OCI-LY3 (cell line): ENCODE measurements around the gene POLD4.

Experiments used
- H2AFZ ChIP-seq: fragments of 200-600, 300-600 bp; shearing (Covaris generic); 2 replicates; pipeline ENCODE4 v1.6.0; 2014; ENCODE audit warnings: antibody characterized with exemption, low read depth, low read length
- H3K27ac ChIP-seq: fragments of 200-600, 300-600 bp; sonication (generic); 2 replicates; pipeline ENCODE4 v1.5.1; 2014; ENCODE audit warnings: mild to moderate bottlenecking, low read length, moderate library complexity, mixed read lengths
- H3K27me3 ChIP-seq: fragments of 200-600, 300-600 bp; sonication (generic); 2 replicates; pipeline ENCODE4 v1.6.1; 2014; ENCODE audit warnings: low read depth, low read length, mixed read lengths
- H3K36me3 ChIP-seq: fragments of 200-600, 300-600 bp; sonication (generic); replicated peaks from 2 replicates; pipeline ENCODE3; 2014; ENCODE audit warnings: low read depth, low read length, mixed read lengths
- H3K4me1 ChIP-seq: fragments of 300-600, 200-600 bp; sonication (generic); 2 replicates; pipeline ENCODE4 v1.6.1; 2014; ENCODE audit warnings: low read length, mixed read lengths
- H3K4me2 ChIP-seq: fragments of 200-600, 300-600 bp; sonication (generic); 2 replicates; pipeline ENCODE4 v1.6.1; 2014; ENCODE audit warnings: low read length, mixed read lengths
- H3K4me3 ChIP-seq: fragments of 300-600, 200-600 bp; sonication (generic); 2 replicates; pipeline ENCODE4 v1.5.1; 2014; ENCODE audit warnings: antibody characterized with exemption, mild to moderate bottlenecking, low read length, moderate library complexity
- H3K79me2 ChIP-seq: fragments of 300-600, 200-600 bp; shearing (Covaris generic); 2 replicates; pipeline ENCODE4 v1.6.1; 2014; ENCODE audit warnings: mild to moderate bottlenecking, low read length, mixed read lengths
- H3K9ac ChIP-seq: fragments of 300-600, 200-600 bp; shearing (Covaris generic); 2 replicates; pipeline ENCODE4 v1.6.0; 2014; ENCODE audit warnings: mild to moderate bottlenecking, low read length, moderate library complexity
- H3K9me3 ChIP-seq: fragments of 200-600, 300-600 bp; shearing (Covaris generic); 2 replicates; pipeline ENCODE4 v1.6.1; 2014; ENCODE audit warnings: low read length, mixed read lengths; ENCODE audit not compliant: insufficient read depth
- H4K20me1 ChIP-seq: fragments of 200-600, 300-600 bp; sonication (generic); 2 replicates; pipeline ENCODE4 v1.6.1; 2016; ENCODE audit warnings: low read length, mixed read lengths; ENCODE audit not compliant: insufficient read depth
- CTCF ChIP-seq: fragments of 200-600, 300-600 bp; sonication (generic); IDR thresholded peaks from 2 replicates; pipeline ENCODE4 v1.5.1; 2014; ENCODE audit warnings: antibody characterized with exemption, low read length, low read depth
- EZH2phosphoT487 ChIP-seq: fragments of 200-600 bp; shearing (Covaris generic); IDR thresholded peaks from 2 replicates; pipeline ENCODE4 v1.6.1; 2018; ENCODE audit warnings: antibody characterized with exemption, mixed run types, low read depth

POLD4 gene

GRCh38 chr11:67397986-67398660, 44.8 kb upstream of the POLD4 start:
- Histone ChIP-seq H4K20me1 (peaks cover 11% of the 10 kb centered on the region; the same call in 1 of the 2 replicates), H3K27ac (no peak overlapping the region), H3K79me2 (peaks cover 21% of the 10 kb centered on the region), H3K4me3 (no peak overlapping the region), H3K4me1 (peaks cover 21% of the 10 kb centered on the region), H3K27me3 (no peaks in the 10 kb centered on the region), H3K9ac (no peak overlapping the region), H3K36me3 (peaks cover 53% of the 10 kb centered on the region), H3K4me2 (no peak overlapping the region), H3K9me3 (no peaks in the 10 kb centered on the region), H2AFZ (no peak overlapping the region)
- TF ChIP-seq CTCF (no peak), EZH2phosphoT487 (no peak)

- H3K27ac ChIP-seq, result no peak overlapping the region
- no peaks in the 10 kb centered on the region for H3K9me3 ChIP-seq
- peaks cover 11% of the 10 kb centered on the region; the same call in 1 of the 2 replicates for H4K20me1 ChIP-seq
- peaks cover 53% of the 10 kb centered on the region for H3K36me3 ChIP-seq
- no peak overlapping the region for H3K4me3 ChIP-seq
- peaks cover 17% of the 10 kb centered on the region for H3K4me1 ChIP-seq
- peaks cover 23% of the 10 kb centered on the region for H3K79me2 ChIP-seq
- no peak overlapping the region for H3K9ac ChIP-seq
- TF ChIP-seq CTCF (no peak), EZH2phosphoT487 (no peak)
- H3K4me2 ChIP-seq, result no peak overlapping the region
- H3K27me3 ChIP-seq, result no peaks in the 10 kb centered on the region
- no peak overlapping the region for H2AFZ ChIP-seq
Observed at GRCh38 chr11:67397536-67397935, 44.2 kb upstream of the POLD4 start.

- H3K9ac ChIP-seq, result no peak overlapping the region
- no peak overlapping the region for H2AFZ ChIP-seq
- H4K20me1 ChIP-seq, result peaks cover 11% of the 10 kb centered on the region; the same call in 1 of the 2 replicates
- no peak overlapping the region for H3K27ac ChIP-seq
- H3K4me2 ChIP-seq, result no peak overlapping the region
- no peaks in the 10 kb centered on the region for H3K27me3 ChIP-seq
- H3K36me3 ChIP-seq, result peaks cover 53% of the 10 kb centered on the region
- TF ChIP-seq EZH2phosphoT487 (no peak), CTCF (no peak)
- peaks cover 29% of the 10 kb centered on the region for H3K79me2 ChIP-seq
- H3K4me1 ChIP-seq, result peaks cover 13% of the 10 kb centered on the region
- no peaks in the 10 kb centered on the region for H3K9me3 ChIP-seq
- no peak overlapping the region for H3K4me3 ChIP-seq
Observed at GRCh38 chr11:67396587-67397389, 43.4 kb upstream of the POLD4 start.

GRCh38 chr11:67396259-67396581, 42.9 kb upstream of the POLD4 start:
- no peak for TF ChIP-seq CTCF
- no peak for TF ChIP-seq EZH2phosphoT487

More at GRCh38 chr11:67396259-67396581, 42.9 kb upstream of the POLD4 start:
- peaks cover 11% of the 10 kb centered on the region; the same call in 1 of the 2 replicates for H4K20me1 ChIP-seq
- H3K36me3 ChIP-seq, result peaks cover 53% of the 10 kb centered on the region
- no peak overlapping the region for H3K4me3 ChIP-seq
- peaks cover 13% of the 10 kb centered on the region for H3K4me1 ChIP-seq
- H3K4me2 ChIP-seq, result no peak overlapping the region
- no peak overlapping the region for H2AFZ ChIP-seq
- H3K9ac ChIP-seq, result no peak overlapping the region
- H3K9me3 ChIP-seq, result no peaks in the 10 kb centered on the region
- H3K79me2 ChIP-seq, result peaks cover 30% of the 10 kb centered on the region
- no peaks in the 10 kb centered on the region for H3K27me3 ChIP-seq
- H3K27ac ChIP-seq, result no peak overlapping the region
